Measurements from ENCODE around the gene CADPS2. TPM values are rescaled to one million over a fixed set of nuclear protein-coding genes. Genes with fewer than 3 reads are reported as not detected.

The CADPS2 gene
- total RNA-seq, 2 donors from 2014 or later: 4.3 to 11.7 TPM

- Mint-ChIP-seq H3K4me3 (no peak overlapping the region), H3K9me3 (no peaks in the 10 kb centered on the region), H3K27ac (no peak overlapping the region), H3K36me3 (ENCODE audit: low read depth) (peaks cover 2% of the 10 kb centered on the region), H3K4me1 (peaks cover 24% of the 10 kb centered on the region), H3K27me3 (ENCODE audit: insufficient read depth) (no peaks in the 10 kb centered on the region)
- H3K9ac ChIP-seq (ENCODE audit: extremely low read depth, low read length, poor library complexity, severe bottlenecking): no peak overlapping the region
- no peaks in the 10 kb centered on the region for H3K27me3 ChIP-seq (ENCODE audit: control insufficient read depth, insufficient read depth, low read length, poor library complexity, severe bottlenecking)
- no peaks in the 10 kb centered on the region for H3K4me1 ChIP-seq (ENCODE audit: control insufficient read depth, insufficient read depth, low read length)
- H3K4me3 ChIP-seq (ENCODE audit: low read length): no peak overlapping the region
- H3K27ac ChIP-seq (ENCODE audit: low read depth, low read length): no peak overlapping the region
- no peak for TF ChIP-seq CTCF (conservative IDR thresholded peaks at IDR 0.05)
- no peaks in the 10 kb centered on the region for H3K36me3 ChIP-seq (ENCODE audit: control insufficient read depth, insufficient read depth, low read length)
- WGBS, 2 experiments (ENCODE audit: insufficient coverage in 1 of 2, insufficient read length in 1 of 2): 76 to 80% methylated on average over 2 of the region's 2 CpGs
- DNase-seq: no peak
- H3K9me3 ChIP-seq (ENCODE audit: control insufficient read depth, low read length): no peaks in the 10 kb centered on the region
Measured at GRCh38 chr7:122738947-122739346, 147.3 kb downstream of the CADPS2 start.

GRCh38 chr7:122736183-122736582 lies 150.1 kb downstream of the CADPS2 start:
- H3K36me3 ChIP-seq (ENCODE audit: control insufficient read depth, insufficient read depth, low read length): no peaks in the 10 kb centered on the region
- no peak overlapping the region for H3K27ac ChIP-seq (ENCODE audit: low read depth, low read length)
- WGBS, 2 experiments (ENCODE audit: insufficient coverage in 1 of 2, insufficient read length in 1 of 2): 67 to 73% methylated on average over 1 of the region's 1 CpG
- Mint-ChIP-seq H3K4me1 (peaks cover 19% of the 10 kb centered on the region), H3K27ac (no peak overlapping the region), H3K4me3 (no peak overlapping the region), H3K9me3 (peaks cover 2% of the 10 kb centered on the region), H3K27me3 (ENCODE audit: insufficient read depth) (no peaks in the 10 kb centered on the region), H3K36me3 (ENCODE audit: low read depth) (peaks cover 2% of the 10 kb centered on the region)
- no peaks in the 10 kb centered on the region for H3K27me3 ChIP-seq (ENCODE audit: control insufficient read depth, insufficient read depth, low read length, poor library complexity, severe bottlenecking)
- H3K9ac ChIP-seq (ENCODE audit: extremely low read depth, low read length, poor library complexity, severe bottlenecking): no peak overlapping the region
- H3K9me3 ChIP-seq (ENCODE audit: control insufficient read depth, low read length): no peaks in the 10 kb centered on the region
- no peak overlapping the region for H3K4me3 ChIP-seq (ENCODE audit: low read length)
- DNase-seq: no peak
- no peak for TF ChIP-seq CTCF (conservative IDR thresholded peaks at IDR 0.05)
- no peaks in the 10 kb centered on the region for H3K4me1 ChIP-seq (ENCODE audit: control insufficient read depth, insufficient read depth, low read length)

GRCh38 chr7:122727759-122728158 lies 158.5 kb downstream of the CADPS2 start:
- TF ChIP-seq CTCF (conservative IDR thresholded peaks at IDR 0.05): no peak
- peaks cover 5% of the 10 kb centered on the region for H3K4me1 Mint-ChIP-seq

More at GRCh38 chr7:122727759-122728158, 158.5 kb downstream of the CADPS2 start:
- H3K27ac Mint-ChIP-seq: no peak overlapping the region
- H3K27me3 ChIP-seq (ENCODE audit: control insufficient read depth, insufficient read depth, low read length, poor library complexity, severe bottlenecking): no peaks in the 10 kb centered on the region
- H3K36me3 Mint-ChIP-seq (ENCODE audit: low read depth): no peaks in the 10 kb centered on the region
- no peak overlapping the region for H3K4me3 ChIP-seq (ENCODE audit: low read length)
- WGBS, 2 experiments (ENCODE audit: insufficient coverage in 1 of 2, insufficient read length in 1 of 2): 100% methylated on average over 1 of the region's 1 CpG; no CpG with 5 or more reads in 1 of the 2 experiments
- no peaks in the 10 kb centered on the region for H3K36me3 ChIP-seq (ENCODE audit: control insufficient read depth, insufficient read depth, low read length)
- no peaks in the 10 kb centered on the region for H3K9me3 ChIP-seq (ENCODE audit: control insufficient read depth, low read length)
- H3K4me3 Mint-ChIP-seq: no peak overlapping the region
- H3K4me1 ChIP-seq (ENCODE audit: control insufficient read depth, insufficient read depth, low read length): no peaks in the 10 kb centered on the region
- no peaks in the 10 kb centered on the region for H3K27me3 Mint-ChIP-seq (ENCODE audit: insufficient read depth)
- peaks cover 6% of the 10 kb centered on the region for H3K9me3 Mint-ChIP-seq
- H3K9ac ChIP-seq (ENCODE audit: extremely low read depth, low read length, poor library complexity, severe bottlenecking): no peak overlapping the region
- no peak overlapping the region for H3K27ac ChIP-seq (ENCODE audit: low read depth, low read length)
- no peak for DNase-seq
